HG03064 (cell line): Measurements from ENCODE around the gene MTHFD1L.

ENCODE experiments used
- ATAC-seq: cut with Tn5 transposase; IDR thresholded peaks from one replicate; pipeline ENCODE4 v1.9.1; 2021; ENCODE audit warnings: low read depth; ENCODE audit not compliant: unreplicated experiment

MTHFD1L gene

GRCh38 chr6:151060096-151060765 is 194.7 kb downstream of the MTHFD1L start:
- ATAC-seq, result no peak

DNA sequence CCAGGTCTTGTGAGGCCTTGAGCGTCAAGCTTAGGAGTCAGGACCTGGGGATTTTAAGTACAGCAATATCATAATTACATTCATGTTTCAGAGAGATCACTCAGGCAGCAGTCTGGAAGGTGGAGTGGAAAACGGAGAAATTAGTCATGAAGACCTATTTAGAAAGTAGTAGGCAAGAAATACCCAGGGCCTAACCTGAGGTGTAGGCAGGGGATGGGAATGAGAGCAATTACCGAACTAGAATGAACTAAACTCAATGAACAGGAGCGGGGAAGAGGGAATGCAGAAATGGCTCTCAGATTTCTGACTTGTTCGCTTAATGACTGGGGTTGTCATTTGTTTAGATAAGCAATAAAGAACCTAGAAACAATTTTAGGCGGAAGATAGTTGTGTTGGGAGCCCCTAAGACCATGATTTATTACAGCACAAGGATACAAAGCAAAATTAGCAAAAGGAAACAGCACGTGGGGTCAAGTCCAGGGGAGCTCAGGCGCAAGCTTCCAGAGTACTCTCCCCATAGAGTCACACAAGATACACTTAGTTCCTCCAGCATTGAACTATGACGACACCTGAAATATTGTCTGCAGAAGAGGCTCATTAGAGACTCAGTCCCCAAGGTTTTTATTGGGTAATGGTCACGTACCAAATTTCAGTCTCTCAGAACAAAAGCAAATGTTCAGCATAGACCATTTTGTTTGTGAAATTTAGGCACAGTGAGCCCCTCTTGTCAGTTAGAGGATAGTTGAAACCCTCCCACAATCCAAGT is 195.4 kb downstream of the MTHFD1L start:
- ATAC-seq, result no peak

DNA sequence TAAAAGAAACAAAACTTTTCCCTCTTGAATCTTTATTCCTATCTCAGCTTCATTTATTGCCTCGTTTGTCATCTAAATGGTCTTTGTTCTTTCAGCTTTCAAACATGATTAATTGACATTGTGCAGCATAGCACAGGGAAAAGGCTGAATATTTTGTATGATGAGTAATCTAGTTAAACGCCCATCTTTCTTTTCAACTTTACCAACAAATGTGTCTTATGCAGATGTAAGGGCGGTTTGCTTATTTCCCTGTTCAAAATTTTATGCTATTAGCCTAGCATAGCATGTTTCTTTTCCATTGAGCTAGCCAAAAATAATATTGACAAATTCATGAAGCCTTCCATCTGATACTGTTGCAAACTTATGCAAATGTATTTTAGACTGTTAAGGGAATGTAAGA is 197.8 kb downstream of the MTHFD1L start:
- ATAC-seq, result no peak

GRCh38 chr6:151063842-151064647 is 198.5 kb downstream of the MTHFD1L start:
- ATAC-seq, result no peak

DNA sequence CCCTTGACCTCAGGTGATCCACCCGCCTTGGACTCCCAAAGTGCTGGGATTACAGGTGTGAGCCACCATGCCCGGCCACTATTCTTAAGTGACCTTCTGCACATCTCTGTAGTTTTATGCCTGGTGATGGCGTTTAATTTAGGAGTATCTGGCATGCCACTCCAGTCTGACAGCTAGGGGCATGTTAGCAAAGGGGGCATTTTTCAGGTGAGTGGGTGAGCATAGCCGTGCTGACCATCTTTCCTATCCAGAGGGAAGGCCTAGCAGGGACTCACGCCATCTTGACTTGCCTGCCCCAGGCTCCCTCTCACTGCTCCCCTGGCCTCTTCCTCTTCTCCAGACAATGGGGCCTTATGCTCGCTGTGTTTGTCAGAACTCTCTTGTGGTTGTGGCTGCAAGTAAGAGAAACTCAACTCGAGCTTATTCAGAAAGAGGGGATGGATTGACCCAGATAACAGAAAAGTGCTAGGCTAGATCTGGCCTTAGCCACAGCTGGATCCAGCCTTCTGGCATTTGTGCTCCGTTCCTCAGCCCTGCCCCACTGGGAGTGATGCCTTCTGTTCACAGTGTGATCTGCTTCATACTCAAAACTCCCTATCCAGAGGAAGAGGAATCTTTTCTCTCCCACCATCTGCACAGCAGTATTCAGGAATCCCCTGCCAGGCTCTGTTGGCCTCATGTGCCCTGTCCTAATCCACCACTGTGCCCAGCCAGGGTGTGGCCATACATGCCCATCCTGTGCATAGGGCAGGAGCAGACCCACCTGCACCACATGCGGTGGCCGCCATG is 199.7 kb downstream of the MTHFD1L start:
- ATAC-seq, result no peak

DNA sequence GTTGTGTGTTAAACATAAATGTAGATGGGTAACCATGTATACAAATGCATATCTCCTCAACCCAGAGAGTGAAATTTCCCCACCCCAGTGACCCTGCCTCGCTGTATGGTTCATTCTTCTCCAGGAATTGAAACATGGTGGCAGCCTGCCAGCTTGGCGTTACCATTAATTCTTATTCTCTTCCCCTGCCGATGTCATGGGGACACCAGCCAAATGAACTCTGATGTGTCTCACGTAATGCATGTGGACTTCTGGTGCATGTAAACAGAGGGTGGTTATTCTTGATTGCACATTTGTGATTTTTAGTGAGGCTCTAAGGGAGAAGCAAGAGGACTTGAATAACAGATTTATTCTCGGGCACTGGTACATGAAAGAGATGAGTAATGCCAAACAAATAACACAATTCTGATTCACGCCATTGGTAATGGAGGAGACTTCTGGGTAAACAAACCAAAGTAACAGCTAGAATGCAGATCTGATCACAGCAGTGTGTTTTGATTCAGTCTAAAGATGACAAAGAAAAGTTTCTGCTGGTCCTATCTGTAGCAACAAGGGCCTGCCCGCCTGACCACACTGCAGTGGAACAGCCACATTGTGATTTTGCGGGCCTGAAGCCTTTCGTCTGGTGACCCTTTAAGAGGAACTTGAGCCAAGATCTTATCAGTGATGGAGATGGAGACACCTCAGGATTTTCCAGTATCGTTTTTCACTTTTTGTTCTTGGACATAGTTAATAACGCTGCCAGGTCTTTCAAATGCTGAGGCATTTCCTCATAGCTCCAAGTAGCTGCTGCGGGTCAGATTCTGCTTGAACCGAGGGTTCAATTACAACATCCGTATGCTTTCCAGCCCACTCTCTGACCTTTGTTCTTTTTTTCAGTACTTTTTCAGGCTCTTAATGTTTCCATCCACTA is 202.4 kb downstream of the MTHFD1L start:
- ATAC-seq, result no peak

GRCh38 chr6:151068761-151069312 is 203.3 kb downstream of the MTHFD1L start:
- no peak for ATAC-seq

DNA sequence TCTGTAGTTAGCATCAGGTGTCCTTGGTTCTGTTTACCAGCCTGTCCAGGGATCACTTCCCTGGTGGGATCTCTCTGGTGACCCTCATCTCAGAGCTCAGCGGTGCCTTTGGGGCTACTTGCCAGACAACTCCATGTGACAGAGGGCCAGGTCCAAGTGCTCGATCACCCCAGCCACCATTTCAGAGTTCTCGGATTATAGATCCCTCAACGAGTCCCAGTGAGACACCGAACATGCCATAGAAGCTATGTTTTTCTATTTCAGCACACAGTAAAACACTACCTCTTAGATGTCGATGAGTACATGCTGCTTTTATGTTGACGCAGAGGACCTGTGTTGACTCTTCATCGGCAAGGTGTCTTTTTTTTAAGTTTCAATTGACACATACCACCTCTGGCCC is 204.1 kb downstream of the MTHFD1L start:
- ATAC-seq, result no peak

DNA sequence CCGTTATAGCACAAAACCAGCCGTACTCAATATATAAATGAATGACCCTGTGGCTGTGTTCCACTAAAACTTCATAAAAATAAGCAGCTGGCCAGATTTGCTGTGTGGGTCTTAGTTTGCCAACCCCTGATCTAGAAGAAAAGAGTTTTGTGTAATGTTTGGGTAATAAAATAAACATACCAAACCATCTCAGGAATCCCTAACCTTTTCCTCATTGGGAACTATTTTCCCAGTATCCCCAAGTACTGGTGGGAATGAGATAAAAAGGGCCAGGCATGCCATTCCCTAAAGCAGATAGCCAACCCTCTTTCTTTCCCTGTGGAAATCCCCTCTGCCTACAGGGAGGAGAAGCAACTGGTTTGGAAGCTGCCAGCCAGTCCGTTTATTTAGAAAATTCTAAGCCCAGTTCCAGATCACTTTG is 205.1 kb downstream of the MTHFD1L start:
- no peak for ATAC-seq

GRCh38 chr6:151071295-151071694 is 205.8 kb downstream of the MTHFD1L start:
- ATAC-seq, result no peak

- ATAC-seq, result no peak
Measured at GRCh38 chr6:151073146-151073545, 207.6 kb downstream of the MTHFD1L start.

- ATAC-seq, result no peak
Measured at GRCh38 chr6:151073701-151074100, 208.2 kb downstream of the MTHFD1L start.

DNA sequence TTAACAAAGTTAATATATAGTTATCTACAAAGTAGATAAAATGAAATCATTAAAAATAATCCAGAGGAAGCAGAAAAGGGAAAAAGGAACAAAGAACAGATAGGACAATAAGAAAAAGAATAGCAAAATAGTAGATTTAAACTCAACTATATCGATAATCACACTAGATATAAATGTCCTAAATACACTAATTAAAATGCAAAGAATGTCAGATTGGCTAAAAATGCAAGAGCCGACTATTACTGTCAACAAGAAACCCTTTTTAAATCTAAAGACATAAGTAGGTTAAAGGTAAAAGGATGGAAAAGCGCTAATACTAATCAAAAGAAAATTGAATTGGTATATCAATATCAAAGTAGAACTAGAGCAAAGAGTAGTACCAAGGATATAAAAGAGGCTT is 209.5 kb downstream of the MTHFD1L start:
- no peak for ATAC-seq

- ATAC-seq, result no peak
Measured at GRCh38 chr6:151075527-151075926, 210.0 kb downstream of the MTHFD1L start.

DNA sequence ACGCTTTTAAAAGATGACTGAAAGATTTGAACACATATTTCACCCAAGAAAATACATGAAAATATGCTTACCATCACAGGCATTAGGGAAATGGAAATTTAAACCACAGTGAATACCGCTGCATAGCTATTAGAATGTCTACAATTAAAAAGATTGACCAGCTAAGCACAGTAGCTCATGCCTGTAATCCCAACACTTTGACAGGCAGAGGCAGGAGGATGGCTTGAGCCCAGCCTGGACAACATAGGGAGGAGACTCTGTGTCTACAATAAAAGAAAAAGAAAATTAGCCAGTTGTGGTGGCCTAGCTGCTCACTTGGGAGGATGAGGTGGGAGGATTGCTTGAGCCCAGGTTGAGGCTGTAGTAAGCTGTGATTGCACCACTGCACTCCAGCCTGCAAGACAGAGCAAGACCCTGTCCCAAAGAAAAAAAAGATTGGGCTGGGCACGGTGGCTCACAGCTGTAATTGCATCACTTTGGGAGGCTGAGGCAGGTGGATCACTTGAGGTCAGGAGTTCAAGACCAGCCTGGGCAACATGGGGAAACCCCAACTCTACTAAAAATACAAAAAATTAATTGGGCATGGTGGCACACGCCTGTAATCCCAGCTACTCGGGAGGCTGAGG is 210.5 kb downstream of the MTHFD1L start:
- no peak for ATAC-seq

- ATAC-seq, result no peak
Measured at GRCh38 chr6:151078655-151079054, 213.2 kb downstream of the MTHFD1L start.

- no peak for ATAC-seq
Measured at GRCh38 chr6:151081656-151082055, 216.2 kb downstream of the MTHFD1L start.

DNA sequence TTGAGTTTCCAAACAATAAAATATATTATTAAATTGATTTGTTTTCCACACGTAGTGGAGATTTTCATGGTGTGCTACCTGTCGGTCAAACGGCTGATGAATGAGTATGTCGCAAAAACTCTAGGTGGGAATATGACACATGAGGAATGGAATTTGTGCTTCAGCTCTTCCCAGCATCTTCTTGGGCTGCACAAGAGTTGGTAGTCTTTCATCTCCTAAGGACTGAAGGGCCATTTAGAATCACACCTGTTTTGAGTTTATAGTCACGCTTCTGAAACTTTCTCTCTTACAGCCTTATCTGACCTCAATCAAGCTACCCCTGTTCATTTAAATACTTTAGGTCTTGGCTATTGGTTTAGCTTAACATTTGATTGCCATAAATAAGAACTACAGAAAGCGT is 216.6 kb downstream of the MTHFD1L start:
- no peak for ATAC-seq

DNA sequence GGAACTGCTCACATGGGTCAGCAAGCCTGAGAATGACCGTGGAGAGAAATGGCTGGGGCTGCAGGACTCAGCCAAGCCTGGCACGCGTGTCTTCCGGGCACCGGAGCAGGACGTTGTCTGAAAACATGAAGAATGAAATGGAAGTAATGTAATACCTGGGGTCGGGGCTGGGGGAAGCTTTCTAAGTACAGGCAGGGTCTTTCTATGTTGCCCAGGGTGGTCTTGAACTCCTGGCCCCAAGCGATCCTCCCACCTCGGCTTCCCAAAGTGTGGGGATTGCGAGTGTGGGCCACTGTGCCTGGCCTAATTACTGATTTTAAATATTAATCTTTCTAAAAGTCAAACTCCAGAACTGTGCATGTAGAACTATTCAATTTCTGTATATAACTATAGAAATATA is 218.8 kb downstream of the MTHFD1L start:
- ATAC-seq, result no peak
